ENCODE measurements around the gene TMEM147.
"Not testable (repeated sequence)": the region's sequence is repeated elsewhere in the genome, so short reads cannot be mapped to it uniquely, and the experiment has no call there.

Gene TMEM147

GRCh38 chr19:35565016-35565856 lies 19.8 kb downstream of the TMEM147 start:
- DNase-seq, result no peak

DNA sequence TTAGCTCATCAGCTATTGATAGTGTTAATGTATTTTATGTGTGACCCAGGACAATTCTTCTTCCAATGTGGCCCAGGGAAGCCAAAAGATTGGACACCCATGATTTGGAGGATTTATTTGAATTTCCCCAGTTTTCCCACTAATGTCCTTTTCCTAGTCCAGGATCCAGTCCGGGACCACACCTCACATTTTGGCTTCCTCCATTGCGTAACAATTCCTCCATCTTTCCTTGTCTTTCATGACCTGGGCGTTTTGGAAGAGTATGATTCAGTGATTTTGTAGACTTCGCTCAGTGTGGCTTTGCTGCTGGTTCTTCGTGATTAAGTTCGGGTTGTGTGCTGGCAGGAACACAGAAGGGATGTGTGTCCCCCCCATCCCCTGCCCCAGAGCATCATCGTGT lies 21.3 kb downstream of the TMEM147 start:
- no peak for DNase-seq

DNA sequence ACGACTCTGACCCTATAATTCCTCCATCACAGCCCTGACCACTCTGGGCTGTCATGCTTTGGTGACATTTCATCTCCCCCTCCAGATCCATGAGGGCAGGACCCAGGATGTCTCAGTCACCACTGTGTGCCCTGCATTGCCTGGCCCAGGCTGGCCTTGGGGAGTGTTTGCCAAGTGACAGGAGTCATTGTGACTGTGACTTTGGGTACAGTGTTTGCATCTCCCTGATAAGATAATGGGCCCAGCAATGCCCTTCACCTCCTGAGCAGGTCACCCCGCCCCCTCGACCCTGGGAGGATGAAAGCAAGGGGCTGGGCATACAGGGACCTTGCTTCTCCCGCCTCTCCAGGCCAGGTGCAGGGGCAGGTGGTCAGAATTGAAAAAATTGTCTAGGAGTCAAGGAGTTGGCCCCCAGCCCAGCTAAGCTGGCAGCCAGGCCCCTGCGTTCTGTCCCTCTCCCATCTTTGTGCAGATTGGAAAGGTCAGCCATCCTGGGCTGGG lies 23.9 kb downstream of the TMEM147 start:
- DNase-seq, result no peak

GRCh38 chr19:35571406-35571965 lies 26.1 kb downstream of the TMEM147 start:
- no peak for DNase-seq

DNA sequence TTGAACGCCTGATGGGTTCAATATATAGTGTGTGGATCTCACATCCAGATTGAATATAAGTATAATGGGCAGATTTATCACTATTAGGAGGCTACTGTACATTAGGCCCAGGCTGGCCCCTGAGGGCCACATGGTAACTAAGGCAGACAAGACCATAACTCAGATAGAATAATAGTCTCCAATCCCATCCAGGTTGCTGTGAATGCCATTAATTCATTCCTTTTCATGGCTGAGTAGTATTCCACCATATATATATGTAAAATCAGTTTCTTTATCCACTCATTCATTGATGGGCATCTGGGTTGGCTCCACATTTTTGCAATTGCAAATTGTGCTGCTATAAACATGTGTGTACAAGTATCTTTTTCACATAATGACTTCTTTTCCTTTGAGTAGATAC lies 32.5 kb downstream of the TMEM147 start:
- DNase-seq, result no peak

DNA sequence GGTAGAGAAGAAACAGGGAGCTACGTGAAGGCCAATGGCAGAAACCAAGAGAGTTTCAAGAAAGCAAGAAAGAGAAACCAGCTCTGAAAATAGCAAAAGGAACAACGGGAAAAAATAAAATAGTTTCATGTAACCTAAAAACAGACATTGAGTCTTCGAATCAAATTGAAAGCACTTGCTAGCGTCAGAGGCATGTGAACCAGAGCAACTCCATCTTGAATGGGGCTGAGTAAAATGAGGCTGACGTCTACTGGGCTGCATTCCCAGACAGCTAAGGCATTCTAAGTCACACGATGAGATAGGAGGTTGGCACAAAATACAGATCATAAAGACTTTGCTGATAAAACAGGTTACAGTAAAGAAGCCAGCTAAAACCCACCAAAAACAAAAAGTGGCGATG lies 33.3 kb downstream of the TMEM147 start:
- no peak for DNase-seq

GRCh38 chr19:35582760-35583159 lies 37.3 kb downstream of the TMEM147 start:
- no peak for DNase-seq

- no peak for DNase-seq
These were observed 40.4 kb downstream of the TMEM147 start, which contains the start of gene PMIS2 for GRCh38 chr19:35585848-35586247. TSS of gene PMIS2 (plus strand) at chr19:35586173. CDS start at chr19:35586260, 87 bp downstream.

GRCh38 chr19:35587321-35587720 lies 41.9 kb downstream of the TMEM147 start:
- no peak for DNase-seq

GRCh38 chr19:35590875-35591274 lies 45.4 kb downstream of the TMEM147 start:
- DNase-seq, result no peak

GRCh38 chr19:35592226-35592625 lies 46.8 kb downstream of the TMEM147 start:
- no peak for DNase-seq

DNA sequence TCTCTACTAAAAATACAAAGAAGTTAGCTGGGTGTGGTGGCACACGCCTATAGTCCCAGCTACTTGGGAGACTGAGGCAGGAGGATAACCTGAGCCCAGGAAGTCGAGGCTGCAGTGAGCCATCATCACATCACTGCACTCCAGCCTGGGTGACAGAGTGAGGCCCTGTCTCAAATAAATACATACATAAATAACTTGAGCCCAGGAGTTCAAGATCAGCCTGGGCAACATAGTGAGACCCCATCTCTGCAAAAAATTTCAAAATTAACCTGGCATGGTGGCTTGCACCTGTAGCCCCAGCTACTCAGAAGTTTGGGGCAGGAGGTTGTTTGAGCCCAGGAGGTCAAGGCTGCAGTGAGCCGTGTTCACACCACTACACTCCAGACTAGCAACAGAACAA lies 49.6 kb downstream of the TMEM147 start:
- DNase-seq, result not testable (repeated sequence)

- no peak for DNase-seq
These were observed 50.5 kb downstream of the TMEM147 start for GRCh38 chr19:35595928-35596327.

GRCh38 chr19:35596366-35596999 lies 51.1 kb downstream of the TMEM147 start:
- DNase-seq, result no peak

Data from NCI-H1436 (cell line).